SK-N-SH treated with all-trans-retinoic acid at 6 μM for 48 hours (cell line): ENCODE measurements around the gene PDGFRB.

Experiments
- PATZ1 ChIP-seq: fragments of 250-450 bp; sonication (Bioruptor Pico); IDR thresholded peaks from 2 replicates; pipeline ENCODE4 v1.8.0; 2020; ENCODE audit warnings: mild to moderate bottlenecking, moderate library complexity, borderline replicate concordance
- RARB ChIP-seq: fragments of 250-450 bp; sonication (Bioruptor Pico); IDR thresholded peaks from 2 replicates; pipeline ENCODE4 v1.8.0; 2021; ENCODE audit warnings: mild to moderate bottlenecking, moderate library complexity
- TF ChIP-seq, protein P1 (sequence below): fragments of 250-450 bp; sonication (Bioruptor Pico); IDR thresholded peaks from 2 replicates; pipeline ENCODE4 v1.5.0; 2020; ENCODE audit warnings: mild to moderate bottlenecking, moderate library complexity

- TF ChIP-seq RARB (CRISPR knock-in tag) (no peak), PATZ1 (CRISPR knock-in tag) (no peak)
- TF ChIP-seq, protein P1, sequence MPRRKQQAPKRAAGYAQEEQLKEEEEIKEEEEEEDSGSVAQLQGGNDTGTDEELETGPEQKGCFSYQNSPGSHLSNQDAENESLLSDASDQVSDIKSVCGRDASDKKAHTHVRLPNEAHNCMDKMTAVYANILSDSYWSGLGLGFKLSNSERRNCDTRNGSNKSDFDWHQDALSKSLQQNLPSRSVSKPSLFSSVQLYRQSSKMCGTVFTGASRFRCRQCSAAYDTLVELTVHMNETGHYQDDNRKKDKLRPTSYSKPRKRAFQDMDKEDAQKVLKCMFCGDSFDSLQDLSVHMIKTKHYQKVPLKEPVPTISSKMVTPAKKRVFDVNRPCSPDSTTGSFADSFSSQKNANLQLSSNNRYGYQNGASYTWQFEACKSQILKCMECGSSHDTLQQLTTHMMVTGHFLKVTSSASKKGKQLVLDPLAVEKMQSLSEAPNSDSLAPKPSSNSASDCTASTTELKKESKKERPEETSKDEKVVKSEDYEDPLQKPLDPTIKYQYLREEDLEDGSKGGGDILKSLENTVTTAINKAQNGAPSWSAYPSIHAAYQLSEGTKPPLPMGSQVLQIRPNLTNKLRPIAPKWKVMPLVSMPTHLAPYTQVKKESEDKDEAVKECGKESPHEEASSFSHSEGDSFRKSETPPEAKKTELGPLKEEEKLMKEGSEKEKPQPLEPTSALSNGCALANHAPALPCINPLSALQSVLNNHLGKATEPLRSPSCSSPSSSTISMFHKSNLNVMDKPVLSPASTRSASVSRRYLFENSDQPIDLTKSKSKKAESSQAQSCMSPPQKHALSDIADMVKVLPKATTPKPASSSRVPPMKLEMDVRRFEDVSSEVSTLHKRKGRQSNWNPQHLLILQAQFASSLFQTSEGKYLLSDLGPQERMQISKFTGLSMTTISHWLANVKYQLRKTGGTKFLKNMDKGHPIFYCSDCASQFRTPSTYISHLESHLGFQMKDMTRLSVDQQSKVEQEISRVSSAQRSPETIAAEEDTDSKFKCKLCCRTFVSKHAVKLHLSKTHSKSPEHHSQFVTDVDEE (CRISPR knock-in tag) = no peak
Observed at GRCh38 chr5:150159031-150159430, 3.4 kb upstream of the PDGFRB start.
